HG02798 (cell line): ENCODE measurements around the gene ETFA.

ENCODE experiments used
- ATAC-seq: cut with Tn5 transposase; IDR thresholded peaks from one replicate; pipeline ENCODE4 v1.9.1; 2021; ENCODE audit warnings: mild to moderate bottlenecking; ENCODE audit not compliant: unreplicated experiment, poor library complexity

The ETFA gene

DNA sequence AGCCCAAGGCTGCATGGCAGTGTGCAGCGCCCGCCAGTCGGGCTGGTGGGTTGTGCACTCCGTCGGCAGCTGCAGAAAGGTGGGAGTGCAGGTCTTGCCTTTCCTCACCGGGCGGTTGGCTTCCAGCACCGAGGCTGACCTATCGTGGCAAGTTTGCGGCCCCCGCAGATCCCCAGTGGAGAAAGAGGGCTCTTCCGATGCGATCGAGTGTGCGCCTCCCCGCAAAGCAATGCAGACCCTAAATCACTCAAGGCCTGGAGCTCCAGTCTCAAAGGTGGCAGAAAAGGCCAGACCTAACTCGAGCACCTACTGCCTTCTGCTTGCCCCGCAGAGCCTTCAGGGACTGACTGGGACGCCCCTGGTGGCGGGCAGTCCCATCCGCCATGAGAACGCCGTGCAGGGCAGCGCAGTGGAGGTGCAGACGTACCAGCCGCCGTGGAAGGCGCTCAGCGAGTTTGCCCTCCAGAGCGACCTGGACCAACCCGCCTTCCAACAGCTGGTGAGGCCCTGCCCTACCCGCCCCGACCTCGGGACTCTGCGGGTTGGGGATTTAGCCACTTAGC, 29.6 kb upstream of the ETFA start:
- ATAC-seq: no peak

DNA sequence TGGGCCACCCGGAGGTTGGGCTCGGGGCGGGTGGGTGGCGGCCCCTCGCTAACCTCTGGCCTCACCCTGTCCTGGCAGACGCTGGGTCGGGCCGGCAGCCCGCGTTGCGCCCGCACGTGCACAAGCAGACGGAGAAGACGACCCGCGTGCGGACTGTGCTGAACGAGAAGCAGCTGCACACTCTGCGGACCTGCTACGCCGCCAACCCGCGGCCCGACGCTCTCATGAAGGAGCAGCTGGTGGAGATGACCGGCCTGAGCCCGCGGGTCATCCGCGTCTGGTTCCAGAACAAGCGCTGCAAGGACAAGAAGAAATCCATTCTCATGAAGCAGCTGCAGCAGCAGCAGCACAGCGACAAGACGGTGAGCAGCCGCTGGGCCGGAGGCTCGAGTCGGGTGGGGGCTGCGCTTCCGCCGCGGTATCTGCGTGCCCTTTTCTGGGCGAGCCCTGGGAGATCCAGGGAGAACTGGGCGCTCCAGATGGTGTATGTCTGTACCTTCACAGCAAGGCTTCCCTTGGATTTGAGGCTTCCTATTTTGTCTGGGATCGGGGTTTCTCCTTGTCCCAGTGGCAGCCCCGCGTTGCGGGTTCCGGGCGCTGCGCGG, 29.0 kb upstream of the ETFA start:
- ATAC-seq: no peak

DNA sequence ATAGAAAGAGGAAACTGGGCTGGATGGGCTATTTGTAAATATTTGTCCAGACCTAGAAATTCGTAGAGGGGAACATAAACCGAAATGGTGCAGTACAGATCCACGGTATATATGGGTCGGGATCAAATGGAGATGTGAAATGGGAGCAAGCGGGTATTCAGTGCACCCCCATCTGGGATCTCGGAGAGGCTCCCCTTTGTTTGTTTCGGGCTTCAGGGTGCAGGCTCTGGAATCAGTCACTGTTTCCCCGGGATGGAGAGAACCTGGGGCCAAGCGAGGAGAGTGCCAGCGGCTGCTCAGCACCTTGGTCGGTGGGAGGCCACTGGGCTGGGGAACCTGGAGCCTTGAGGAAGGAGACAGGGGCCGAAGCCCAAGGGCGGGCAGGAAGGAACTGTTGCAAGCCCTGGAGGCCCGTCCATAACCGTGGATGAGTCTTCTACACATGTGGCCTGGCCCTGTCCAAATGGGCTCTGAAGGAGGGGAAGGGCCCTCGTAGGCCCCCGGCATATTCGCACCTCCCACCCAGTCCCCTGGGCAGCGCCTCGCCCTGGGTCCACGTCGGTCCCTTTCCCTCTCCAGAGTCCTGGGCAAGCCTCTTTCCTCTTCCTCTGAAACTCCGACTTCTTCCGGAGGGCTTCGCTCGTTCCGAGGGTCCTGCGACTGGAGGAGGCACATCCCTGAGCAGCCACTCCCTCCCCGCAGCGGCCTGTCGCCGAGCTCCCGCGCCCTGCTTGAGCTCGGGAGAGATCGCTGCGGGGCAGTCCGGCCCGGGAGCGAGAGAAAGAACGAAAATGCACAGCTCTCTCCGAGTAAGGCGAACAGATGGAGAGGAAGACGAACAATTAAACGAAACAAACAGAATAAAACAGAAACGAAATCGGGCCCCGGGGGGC, 28.3 kb upstream of the ETFA start:
- no peak for ATAC-seq

DNA sequence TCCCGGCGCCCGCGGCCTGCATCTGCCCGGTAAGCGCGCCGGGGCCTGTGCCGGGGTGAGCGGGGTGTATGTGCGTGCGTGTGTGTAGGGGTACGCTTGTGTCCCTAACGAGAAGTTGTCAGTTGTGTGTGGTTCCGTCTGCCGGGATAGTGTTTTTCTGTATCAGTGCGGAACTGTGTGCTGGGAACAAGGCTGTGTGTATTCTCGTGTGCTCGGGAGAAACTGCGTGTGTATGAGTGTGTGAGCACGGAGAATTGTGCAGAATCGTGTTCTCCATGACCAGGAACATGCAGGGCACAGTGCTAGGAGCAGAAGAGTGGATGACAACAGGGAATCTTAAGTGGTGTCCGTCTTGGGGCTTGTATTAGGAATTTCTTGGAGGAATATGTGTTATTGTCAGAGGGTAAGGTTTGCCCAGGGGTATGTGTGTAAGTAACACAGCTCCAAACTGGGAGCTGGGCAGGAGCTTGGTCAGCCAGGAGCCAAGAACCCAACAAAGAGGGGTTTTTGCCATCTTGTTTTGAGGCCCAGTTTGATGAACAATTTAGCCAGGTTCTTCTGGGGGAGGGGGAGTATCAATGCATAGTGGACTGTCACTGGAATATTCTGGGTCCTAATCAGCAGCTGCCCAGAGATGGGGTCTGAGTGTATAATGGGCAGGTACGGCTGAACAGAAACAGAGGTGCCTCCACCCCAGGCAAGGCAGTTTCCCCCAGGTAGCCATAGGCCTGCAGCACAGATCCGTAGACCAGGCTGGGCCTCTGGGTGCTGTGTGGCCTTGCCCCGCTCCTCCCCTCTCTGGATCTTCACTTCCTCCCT, 27.4 kb upstream of the ETFA start:
- no peak for ATAC-seq

DNA sequence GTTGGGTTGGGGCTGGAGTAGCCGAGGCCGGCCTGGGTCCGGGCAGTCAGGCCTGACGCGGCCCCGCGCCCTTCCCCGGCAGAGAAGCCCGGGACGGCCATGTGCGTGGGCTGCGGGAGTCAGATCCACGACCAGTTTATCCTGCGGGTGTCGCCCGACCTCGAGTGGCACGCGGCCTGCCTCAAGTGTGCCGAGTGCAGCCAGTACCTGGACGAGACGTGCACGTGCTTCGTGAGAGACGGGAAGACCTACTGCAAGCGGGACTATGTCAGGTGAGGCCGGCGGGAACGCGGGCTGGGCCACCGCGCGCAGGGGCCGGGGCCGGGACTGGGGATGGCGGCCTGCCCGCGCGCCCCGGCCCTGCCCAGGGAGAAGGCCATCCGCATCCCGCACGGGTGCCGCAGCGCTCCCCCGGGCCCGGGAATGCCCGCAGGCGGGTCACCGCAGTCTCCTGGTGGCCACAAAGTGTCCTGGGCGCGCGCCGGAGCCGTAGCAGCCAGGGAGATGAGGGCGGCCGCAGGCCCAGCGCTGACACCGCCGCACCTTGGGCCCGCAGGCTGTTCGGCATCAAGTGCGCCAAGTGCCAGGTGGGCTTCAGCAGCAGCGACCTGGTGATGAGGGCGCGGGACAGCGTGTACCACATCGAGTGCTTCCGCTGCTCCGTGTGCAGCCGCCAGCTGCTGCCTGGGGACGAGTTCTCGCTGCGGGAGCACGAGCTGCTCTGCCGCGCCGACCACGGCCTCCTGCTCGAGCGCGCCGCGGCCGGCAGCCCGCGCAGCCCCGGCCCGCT, 26.6 kb upstream of the ETFA start:
- ATAC-seq: no peak

DNA sequence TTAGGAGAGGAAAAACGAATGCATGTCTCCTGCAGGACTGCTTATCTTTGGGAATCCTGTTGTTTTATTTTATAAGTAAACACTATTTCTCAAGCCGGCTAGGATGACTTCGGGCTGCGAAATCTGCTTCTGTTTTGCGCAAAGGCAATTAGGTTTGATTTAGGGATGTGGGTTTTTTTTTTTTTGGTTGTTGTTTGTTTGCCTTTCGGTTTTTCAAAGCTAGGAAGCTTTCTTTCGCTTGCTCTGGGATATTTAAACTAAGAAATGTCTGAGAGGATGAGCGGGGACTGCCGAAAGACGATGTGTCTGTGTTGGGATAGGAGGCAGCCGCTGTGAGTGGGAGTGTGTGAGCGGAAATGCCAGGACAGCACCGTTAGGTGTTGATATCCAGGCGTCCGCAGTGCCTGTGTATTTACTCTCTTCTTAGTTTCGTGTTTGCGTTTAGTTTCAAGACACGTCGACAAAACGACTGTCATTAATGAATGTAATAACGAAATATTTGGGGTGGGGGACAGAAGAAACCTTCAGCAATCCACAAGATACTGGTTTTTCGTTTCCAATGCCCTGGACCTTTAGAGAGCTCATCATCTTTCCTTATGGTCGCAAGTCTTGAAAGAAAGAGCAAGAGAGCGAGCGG, 25.9 kb upstream of the ETFA start:
- no peak for ATAC-seq

DNA sequence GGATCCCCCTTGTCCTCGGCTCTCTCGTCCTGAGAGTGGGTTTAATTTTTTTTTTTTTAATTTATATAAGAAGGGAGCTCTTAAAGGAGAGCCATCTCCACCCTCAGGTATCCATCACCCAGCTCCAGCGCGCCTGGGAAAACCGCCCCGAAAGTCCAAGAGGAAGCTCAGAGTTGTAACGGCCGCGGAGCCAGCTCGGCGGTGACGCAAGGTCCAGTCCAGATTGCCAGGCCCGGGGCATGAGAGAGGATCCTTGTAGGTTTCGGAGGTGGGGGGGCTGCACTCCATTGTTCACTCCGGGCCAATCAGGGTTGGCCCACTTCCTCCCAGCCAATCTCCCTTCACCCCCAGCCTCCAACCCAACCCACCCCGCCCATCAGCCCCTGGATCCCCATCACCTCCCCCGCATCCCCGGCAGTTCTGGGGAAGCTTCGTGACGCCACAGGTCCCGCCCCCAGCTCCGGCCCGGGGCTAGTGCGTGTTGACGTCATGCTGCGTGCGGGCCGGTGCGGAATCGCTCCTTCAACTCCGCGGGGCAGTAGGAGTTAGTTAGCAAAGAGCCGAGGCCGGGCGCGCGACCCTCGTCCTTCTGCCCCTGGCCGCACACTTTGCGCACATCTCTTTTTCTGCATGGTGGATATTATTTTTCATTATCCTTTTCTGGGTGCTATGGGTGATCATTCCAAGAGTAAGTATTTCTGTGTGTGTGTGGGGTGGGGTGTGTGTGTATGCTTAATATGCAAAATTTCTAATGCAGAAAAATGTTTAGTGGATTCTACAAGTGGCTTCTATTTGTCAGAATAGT, 25.2 kb upstream of the ETFA start, which contains the start of gene ISL2:
TSS of gene ISL2 (plus strand) at position 520 of the 805 bp plus-strand sequence. CDS start at position 631, 111 bp downstream.
- ATAC-seq: peak; percentile 73

DNA sequence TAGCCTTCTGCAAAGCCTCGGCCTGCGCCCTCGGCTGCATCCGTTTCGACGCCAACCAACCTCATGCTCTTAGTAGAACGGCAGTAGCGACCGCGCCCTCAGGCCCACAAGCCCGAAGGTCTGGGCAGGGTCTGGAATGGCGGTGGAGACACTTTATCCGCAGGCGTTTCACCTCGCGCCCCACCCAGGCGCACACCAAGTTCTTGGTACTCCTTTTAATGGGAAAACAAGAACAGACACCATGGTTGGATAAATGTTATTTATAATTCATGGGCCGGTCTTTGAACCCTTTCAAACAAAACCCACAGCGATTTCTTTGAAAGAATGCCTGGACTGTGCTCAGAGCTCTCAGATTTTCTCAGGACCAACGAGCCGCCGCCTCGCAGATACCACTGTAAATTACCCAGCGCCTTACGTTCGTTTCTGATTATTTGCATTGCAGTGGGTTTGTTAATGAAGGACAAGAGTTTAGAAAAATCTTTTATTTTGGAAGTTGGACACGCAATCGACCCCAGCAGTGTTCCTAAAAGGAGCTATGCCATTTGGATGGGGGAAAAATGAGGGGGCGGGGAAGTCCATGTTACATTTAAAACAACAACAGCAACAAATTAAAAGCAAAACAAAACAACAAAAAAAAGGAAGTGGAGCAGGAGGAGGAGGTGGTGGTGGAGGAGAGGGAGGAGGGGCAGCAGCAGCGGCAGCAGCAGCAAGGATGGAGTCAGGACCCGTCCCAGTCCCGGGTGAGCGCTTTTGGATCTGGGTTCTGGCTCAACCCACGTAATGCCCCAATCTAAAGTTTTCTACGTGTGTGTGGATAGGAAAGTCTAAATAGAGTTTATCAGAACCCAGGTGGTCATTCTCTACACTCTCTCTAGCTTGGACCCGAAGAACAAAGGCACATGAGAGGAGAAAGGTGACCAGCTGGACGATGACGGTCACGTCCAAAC, 24.3 kb upstream of the ETFA start:
- no peak for ATAC-seq

DNA sequence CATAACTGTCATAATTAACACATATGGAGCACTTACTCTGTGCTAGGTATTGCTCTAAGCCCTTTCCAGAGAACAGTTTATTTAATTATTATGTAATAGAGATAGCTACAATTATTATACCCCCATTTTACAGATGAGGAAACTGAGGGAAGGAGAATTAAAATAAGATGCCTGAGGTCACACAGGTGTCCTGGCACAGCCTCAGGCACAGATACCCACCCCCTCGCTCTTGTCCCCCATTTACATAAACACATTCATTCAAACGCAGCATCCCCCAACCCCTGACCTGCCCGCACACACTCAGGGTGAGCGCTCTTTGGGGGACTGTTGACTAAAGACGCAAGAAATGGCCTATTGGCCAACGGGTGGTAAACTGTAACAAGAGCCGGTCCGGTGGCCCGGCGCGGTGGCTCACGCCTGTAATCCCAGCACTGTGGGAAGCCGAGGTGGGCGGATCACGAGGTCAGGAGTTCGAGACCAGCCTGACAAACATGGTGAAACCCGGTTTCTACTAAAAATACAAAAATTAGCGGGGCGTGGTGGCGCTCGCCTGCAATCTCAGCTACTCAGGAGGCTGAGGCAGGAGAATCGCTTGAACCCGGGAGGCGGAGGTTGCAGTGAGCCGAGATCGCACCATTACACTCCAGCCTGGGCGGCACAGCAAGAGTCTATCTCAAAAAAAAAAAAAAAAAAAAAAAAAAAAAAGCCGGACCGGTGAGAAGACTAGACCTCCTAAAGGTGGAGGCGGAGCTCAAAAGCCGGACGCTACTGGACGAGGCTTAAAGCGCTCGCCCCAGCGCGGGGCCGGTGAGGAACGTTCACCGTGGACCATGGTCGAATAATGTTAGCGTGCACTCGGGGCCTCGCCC, 23.4 kb upstream of the ETFA start:
- no peak for ATAC-seq

DNA sequence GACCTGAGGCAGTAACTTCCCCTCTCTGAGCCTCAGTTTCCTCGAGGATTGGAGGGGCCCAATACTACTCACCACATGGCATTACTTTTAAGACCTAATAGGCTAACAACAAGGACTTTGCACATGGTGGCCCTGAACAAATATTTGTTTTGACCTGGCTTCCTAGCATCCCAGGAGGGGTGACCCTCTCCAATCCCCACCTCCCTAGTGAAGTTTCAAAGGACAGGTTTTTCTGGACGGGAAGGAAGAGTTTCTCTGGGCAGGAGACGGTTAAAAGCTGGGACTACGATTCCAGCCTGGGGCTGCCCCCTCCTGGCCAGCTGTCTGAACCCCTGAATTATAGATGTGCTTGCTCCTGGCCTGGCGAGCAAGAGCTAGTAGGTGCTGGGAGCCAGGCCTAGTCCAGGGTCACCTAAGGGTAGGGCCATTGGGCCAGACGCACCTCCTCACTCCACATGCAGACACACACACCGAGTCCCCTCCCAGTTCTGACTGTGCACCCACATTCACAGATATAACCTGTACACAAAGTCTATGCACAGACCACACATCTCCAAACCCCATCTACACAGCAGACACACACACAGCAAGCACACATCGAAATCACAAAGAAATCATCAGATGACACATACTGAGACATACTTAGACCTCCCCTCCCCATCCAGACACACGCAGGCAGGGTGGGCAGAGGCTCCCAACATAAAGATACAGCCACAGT, 22.6 kb upstream of the ETFA start:
- no peak for ATAC-seq

DNA sequence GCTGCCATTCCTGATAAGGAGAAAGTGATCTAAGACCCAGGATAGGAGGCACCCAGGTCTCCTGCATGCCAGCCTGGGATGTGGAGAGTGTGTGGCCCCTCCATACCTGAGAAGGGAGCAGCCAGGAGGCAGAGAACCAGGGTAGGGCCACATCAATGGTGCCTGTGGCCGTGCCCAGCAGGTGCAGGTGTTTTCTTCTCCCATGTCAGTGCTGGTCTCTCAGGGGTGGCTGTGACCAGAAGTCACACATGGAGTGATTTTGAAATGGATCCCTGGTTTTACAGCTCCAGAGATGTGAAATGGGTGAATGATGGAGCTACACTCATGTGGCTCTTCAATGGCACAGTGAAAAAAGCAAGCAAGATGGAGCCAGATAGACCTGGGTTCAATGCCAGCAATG, 22.0 kb upstream of the ETFA start:
- ATAC-seq: no peak

DNA sequence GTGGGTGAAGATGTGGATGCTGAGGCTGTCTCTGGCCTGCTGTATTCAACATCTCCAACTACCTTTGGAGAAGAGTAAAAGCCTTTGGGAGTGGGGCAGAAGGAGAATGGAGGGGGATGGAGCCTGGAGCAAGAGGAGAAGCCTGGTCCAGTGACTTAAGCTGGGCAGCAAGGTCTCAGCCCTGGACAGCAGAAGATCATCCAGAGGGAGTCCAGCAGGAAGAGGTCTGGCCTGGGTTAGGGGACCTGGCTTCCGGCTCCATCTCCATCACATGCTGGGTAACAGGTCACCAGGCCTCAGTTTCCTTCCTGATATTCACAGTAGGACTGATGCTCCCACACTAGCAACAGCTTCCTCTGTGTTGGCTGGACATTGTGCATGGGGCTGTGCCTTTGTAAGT, 21.5 kb upstream of the ETFA start:
- no peak for ATAC-seq

DNA sequence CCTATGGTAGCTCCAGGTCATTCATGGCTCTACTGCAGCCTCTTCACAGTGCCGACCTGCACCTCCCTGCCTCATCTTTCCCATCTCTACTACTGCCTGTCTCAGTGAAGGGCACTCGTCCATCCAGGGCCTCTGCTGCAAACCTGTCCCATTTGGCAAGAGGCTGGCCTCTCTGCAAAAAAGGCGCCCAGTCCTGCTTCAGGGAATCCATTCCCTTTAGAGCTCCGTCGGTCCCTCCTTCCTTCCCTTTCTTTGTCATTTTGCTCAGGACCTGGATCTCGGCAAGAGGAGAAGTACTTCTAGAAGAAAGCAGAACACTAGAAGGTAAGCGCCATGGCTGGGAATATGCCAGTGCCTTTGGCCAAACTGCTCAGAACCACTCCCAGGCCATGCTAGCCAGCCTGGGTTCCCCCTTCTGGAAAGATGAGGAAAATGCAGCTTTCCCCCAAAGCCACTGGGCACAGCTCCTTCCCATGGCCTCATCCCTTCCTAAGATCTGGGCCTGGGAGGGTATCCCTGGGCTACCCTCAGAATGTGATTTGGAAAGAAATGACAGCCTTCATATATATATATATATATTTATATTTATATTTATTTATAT, 18.9 kb upstream of the ETFA start:
- ATAC-seq: no peak

DNA sequence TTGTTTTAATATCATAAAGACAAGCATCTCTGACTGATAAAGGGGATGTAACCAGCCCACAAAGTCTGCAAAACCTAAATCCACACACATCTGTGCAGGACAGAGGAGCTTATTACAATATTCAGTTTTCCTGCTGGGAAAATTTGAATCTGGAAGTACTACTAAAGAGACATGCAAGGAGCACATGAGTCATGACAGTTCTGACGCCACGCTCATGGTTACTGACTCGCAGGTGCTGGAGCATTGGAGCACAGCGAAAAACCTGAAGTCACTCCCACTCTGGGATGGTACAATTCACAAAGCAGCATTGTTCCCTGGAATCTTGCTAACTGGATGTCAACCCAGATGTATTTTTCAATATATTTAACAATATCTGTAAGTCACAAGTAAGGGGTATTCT, 17.7 kb upstream of the ETFA start:
- no peak for ATAC-seq

DNA sequence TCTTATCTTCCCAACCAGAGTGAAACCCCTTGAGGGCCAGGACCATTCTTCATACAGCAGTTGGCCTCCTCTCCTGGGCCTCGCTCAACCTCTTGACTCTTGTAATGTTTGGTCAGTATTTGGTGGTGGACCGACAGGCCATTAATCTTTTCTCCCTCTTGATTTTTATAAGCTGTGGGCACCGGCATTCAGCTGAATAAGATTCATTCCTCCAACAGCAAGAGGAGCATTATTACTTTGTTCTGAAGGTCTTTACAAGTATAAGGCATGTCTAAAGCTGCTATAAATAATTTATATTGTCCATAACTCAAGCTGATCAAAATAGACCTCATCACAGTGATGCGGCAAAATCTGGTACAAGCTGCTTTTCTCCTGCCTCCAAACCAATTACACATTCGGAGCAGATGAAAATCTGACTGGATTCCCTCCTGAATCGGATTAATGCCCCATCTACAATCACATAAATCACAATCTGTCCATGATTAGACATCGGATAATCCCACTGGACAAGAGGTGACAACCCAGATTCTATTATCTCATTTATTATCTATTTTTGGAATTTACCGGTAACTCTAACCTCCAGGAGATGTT, 16.9 kb upstream of the ETFA start:
- no peak for ATAC-seq
